Limb (tissue), 2 donors: Measurements from ENCODE around the gene FAM219B.

ENCODE experiments used
- DNase-seq, 2 donors: peaks; one replicate each; pipeline ENCODE4 v3.0.0-alpha.2; 2016; ENCODE audit errors: extremely low spot score in 2 of 2

The FAM219B gene

DNA sequence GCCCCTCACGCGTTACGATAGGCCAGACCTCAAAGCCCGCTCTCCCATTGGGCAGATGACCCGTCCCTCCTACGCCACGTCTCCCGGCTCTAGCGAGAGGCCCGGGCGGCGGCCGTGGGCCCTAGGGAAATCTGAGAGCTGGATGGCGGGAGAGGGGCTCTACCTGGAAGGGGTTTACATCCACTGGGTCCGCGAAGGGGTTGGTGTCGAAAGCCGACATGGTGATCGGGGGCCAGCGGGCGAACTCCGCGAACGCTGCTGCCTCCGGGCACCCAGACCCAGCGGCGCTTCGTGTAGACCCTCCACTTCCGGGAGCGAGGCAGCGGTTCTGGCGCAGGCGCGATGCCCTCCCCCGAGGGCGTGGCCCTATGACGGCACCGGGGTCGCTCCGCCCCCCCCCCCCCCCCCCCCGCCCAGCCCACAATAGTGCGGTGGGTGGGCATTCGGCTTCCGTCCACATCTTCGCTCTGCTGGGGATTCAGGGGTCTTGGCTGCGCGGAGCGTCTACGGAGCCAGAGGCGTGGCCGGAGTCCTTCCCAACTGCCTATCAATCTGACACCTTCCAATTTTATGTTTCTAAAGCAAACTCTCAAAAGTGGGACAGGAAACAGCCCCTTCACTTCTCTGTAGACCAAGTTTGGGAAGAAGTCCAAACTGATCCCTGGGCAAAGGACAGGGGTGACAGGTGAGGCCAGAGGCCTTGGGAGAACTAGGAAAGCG, 33.5 kb downstream of the FAM219B start, which contains the start of gene SCAMP2:
TSS of gene SCAMP2 (minus strand) at position 330 of the 720 bp plus-strand sequence. CDS start at position 220, 110 bp downstream.
- peak; percentile 96 to 97 for DNase-seq

- no peak for DNase-seq
Observed at GRCh38 chr15:74872702-74873035, 34.0 kb downstream of the FAM219B start.

- DNase-seq, result no peak
Observed at GRCh38 chr15:74870436-74871215, 36.0 kb downstream of the FAM219B start.

DNA sequence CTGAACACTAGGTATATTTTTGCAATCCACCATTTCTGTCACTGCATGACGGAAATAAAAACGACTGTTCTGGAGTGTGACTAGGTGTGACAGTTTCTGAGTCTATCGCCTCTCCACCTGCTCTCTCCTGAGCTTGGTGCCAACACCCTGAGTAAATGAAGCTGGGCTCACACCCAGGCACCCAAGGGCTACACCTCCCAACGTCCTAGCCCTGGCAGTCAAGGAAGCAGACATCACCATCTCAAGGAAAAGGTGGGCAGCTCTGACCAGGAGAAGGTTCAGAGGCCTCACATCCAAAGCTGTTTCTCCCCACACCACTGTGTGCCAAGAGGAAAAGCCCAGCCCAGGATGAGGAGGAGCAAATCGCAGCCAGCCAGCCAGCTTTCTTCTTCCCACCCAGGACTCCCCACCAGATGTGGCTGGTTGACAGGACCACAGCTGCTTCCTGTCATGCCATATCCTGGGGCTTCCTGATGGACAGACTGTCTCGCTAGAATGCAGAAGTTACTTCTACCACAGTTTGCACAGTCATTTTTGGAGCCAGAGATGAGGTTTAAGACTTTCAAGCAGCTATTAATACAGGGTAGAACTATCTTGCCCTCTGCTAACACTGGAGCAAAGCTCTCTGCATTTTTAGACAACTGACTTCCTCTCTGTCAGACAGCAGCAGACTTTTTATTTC, 36.8 kb downstream of the FAM219B start:
- DNase-seq, result peak in 1 of 2 donors; percentile 38

DNA sequence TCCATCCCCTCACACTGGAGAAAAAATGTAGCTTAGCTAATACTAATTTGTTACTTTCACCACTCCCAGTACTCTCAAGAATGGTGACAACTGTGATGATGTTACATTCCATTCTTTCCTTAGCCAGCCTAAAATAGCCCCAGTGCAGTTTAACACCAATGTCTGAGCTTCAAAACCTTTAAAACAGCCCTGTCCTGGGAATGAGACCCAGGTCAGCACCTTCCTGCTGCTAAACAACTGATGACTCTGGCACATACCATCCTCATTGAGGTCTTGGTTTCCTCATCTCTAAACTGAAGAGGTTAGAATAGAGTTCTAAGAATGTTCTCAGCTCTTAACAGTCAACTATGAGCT, 37.3 kb downstream of the FAM219B start:
- DNase-seq, result no peak

- no peak for DNase-seq
Observed at GRCh38 chr15:74868059-74868458, 38.6 kb downstream of the FAM219B start.

- no peak for DNase-seq
Observed at GRCh38 chr15:74867466-74868038, 39.1 kb downstream of the FAM219B start.

DNA sequence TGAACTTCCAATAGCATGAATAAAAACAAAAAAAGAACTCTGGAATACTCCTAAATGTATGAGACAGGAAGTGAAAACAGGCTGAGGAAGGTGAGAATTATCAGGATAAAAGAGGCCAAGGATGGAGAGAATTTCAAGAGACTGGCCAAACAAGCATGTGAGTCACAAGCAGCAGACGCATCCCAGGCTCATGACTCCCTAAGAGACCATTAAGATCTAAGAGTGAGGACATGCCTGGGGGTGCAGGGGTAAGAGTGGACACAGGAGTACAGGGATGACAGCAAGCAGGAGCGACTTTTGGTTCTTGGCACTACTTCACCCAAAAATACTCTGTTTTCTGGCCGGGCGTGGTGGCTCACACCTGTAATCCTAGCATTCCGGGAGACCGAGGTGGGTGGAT, 40.6 kb downstream of the FAM219B start:
- DNase-seq, result no peak

- DNase-seq, result no peak
Observed at GRCh38 chr15:74865316-74865715, 41.3 kb downstream of the FAM219B start.

DNA sequence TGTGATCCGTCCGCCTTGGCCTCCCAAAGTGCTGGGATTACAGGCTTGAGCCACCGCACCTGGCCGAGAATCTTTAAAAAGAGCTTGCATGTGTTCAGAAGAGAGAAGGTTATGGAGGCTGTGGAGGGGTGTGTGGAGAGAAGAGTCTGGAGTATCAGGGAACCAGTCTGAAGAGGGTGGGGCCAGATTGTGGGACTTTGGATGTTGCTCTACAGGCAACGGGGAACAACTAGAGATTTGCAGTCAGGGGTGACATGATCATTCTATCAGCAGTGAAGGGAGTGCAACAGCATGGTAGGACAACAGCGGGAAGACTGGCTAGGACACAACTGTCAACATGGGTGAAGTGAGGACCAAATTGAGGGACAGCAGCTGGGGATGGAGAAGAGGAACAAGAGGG, 42.4 kb downstream of the FAM219B start:
- DNase-seq, result no peak

DNA sequence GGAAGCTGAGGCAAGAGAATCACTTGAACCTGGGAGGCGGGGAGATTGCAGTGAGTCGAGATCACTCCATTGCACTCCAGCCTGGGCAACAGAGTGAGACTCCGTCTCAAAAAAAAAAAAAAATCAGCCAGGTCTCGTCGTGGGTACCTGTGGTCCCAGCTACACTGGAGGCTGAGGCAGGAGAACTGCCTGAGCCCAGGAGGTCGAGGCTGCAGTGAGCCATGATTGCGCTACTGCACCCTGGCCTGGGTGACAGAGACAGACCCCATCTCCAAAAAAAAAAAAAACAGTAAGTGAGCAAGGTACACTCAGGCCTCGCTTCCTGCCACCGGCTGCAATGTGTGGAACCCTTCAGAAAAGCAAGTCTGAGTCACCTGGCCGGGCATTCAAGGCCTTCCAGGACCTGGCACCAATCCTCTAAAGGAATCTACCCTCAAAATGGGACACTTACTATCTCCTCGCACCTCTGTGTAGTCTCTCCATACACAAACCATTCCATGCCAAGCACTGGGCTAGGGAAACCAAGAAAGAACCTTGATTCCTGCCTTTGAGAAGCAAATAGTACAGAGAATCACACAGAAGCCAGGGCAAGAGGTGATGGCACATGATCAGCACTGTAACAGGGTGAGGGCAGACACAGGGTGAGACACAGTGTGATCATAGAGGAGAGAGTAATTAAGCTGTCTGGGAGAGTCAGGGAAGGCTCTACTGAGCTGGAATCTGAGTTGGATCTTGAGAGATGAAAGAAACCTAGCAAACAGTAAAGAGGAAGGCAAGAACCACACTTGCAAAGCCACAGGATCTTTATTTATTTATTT, 43.2 kb downstream of the FAM219B start:
- DNase-seq, result no peak

DNA sequence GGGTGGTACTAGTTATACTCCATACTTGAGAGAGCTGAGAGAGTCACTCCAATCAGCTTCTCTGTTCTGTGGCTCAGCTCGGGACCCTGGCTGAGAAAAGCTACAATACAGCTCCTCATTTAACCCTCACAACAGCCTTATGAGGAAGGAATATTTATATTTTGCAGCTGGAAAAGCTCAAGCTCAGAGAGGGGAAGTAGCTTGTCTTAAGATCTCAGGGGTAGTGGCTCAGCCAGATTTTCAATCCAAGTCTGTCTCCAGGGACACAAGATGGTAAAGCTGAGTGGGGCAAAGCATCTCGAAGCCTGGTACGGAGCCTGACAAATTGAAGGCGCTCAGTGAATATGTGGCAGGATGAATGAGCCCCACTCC, 48.3 kb downstream of the FAM219B start:
- no peak for DNase-seq

DNA sequence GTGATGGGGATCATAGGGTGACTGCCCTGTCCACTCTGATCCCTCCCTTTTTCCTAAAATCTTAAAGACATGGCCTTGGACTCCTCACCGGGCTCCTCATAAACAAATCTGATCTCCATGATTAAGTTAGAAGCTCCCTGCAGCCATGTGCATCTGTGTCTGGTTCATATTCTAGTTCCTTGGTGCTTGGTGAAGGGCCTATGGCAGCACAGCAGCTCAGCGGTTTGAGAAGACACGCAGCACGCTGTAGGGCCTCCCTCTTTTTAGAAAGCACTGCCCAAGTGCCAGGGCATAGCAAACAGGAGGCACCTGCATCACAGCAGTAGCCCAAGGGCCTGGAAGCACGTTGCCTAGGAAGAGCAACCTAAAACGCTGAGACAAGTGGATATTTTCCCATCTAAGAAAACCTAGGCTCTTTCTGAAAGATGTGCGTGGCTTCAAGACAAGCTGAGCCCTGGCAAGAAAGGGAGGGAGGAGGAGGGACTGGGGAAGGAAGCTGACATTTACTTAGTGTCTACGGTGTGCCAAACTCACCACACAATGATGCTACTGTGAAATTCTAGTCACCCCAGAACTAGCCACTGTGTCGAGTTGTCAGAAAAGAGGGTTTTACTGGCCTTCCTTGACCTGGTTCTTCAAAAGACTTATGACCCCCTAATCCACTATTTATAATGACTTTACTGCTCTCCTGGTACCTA, 48.8 kb downstream of the FAM219B start:
- DNase-seq, result no peak

DNA sequence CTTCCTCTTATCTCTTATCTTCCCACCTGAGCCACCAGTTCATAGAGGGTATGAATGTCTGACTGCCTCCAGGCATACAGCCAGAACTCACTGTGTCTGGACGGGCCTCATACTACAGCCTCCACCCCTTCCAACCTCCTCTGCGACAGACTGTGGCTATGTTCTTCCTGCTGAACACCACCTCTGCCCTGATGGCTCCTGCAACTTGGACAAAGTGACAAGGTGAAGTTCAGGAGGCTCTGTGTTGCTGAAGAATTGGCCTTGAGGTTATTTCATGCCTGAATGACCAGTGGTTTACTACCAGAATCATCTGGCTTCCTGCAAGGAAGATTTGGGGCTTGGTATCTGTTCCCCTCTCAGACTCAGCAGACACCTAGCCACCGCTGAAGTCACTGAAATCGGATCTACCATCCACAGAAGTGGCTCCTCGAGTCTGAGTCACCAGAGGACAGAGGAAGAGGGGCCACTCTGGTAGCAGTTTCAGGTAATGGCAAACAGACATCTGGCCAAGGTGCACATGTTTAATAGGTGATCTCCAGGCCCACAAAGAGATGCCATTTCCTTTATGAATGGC, 49.5 kb downstream of the FAM219B start:
- DNase-seq, result no peak

DNA sequence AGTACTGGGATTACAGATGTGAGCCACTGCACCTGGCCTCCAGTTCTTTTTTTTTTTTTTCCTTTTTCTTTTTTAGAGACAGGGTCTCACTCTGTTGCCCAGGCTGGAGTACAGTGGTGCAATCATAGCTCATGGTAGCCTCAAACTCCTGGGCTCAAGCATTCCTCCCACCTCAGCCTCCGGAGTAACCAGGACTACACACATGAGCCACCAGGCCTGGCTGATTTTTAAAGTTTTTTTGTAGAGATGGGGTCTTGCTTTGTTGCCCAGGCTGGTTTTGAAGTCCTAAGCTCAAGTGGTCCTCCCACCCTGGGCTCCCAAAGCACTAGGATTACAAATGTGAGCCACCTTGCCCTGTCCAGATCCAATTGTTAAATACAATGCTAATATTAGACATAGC, 50.1 kb downstream of the FAM219B start:
- DNase-seq, result no peak

DNA sequence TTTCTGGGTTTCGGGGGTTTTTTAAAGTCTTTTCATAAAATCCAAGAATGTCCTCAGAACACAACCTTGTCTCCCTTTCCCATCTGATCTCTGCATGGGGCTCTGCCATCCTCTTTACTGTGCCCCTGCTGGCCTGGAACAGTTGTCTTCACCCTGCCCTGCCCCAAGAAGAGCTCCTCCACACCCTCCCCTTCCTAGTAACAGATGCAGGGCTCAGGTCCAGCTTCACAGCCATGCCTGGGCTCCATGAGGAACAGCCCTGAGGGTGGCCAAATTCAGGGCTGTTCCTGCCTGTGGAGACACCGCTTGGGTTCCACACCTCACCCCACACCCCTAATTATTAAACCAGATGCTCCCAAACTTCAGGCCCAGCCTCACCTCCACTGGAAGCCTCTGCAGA, 50.8 kb downstream of the FAM219B start:
- DNase-seq, result no peak

DNA sequence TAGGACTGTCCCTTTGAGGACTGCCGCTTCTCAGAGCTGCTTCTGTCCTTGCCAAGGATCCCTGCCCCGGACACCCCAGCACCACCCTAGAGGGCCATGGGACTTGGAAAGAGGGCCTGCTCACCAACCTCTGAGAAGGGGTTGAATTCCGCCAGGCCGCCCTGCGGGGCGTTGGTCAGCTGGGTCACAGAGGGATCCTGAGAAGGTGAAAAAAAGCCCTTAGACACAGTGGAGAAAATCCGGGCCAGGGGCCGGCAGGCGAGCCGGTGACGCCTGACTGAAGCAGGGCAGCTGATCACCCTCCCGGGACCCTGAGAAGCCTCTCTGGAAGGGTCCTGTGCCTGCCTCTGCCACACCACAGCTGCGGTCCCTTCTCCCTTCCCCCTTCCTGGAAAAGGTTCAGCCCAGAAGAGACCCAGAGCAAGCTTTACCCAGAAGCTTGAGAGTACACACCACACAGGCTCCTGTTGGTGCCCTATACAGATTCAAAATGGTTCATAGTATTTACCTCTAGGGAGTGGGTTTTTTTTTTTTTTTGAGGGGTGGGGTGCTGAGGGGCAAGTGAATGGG, 52.1 kb downstream of the FAM219B start:
- no peak for DNase-seq

- DNase-seq, result no peak
Observed at GRCh38 chr15:74851960-74852359, 54.7 kb downstream of the FAM219B start.

GRCh38 chr15:74850393-74850792, 56.3 kb downstream of the FAM219B start:
- no peak for DNase-seq
